Osteocyte (in vitro differentiated cells): Measurements from ENCODE around the gene RAB25. TPM values are rescaled to one million over a fixed set of nuclear protein-coding genes. Genes with fewer than 3 reads are reported as not detected.

ENCODE experiments used
- DNase-seq: peaks from one replicate; pipeline ENCODE4 v3.0.0; 2021; ENCODE audit warnings: mixed read lengths; ENCODE audit not compliant: unreplicated experiment; ENCODE audit errors: extremely low spot score
- H3K27ac Mint-ChIP-seq: one replicate; pipeline ENCODE4 v1.8.0; 2021; ENCODE audit warnings: mild to moderate bottlenecking, mixed read lengths; ENCODE audit not compliant: unreplicated experiment
- H3K27me3 Mint-ChIP-seq: one replicate; pipeline ENCODE4 v1.8.0; 2021; ENCODE audit warnings: mixed read lengths; ENCODE audit not compliant: unreplicated experiment
- H3K36me3 Mint-ChIP-seq: one replicate; pipeline ENCODE4 v1.8.0; 2021; ENCODE audit warnings: mixed read lengths; ENCODE audit not compliant: unreplicated experiment
- H3K4me1 Mint-ChIP-seq: one replicate; pipeline ENCODE4 v1.8.0; 2021; ENCODE audit warnings: mixed read lengths; ENCODE audit not compliant: unreplicated experiment
- H3K4me3 Mint-ChIP-seq: one replicate; pipeline ENCODE4 v1.8.0; 2021; ENCODE audit warnings: mild to moderate bottlenecking, moderate library complexity, mixed read lengths; ENCODE audit not compliant: unreplicated experiment
- H3K9me3 Mint-ChIP-seq: one replicate; pipeline ENCODE4 v1.8.0; 2021; ENCODE audit warnings: mixed read lengths; ENCODE audit not compliant: unreplicated experiment
- total RNA-seq: library from RNA; stranded (reverse); gene quantifications from 2 replicates; pipeline ENCODE4 v1.2.1, GENCODE V29; 2021
- TF ChIP-seq, protein P1 (sequence below): fragments of 200-600 bp; sonication (generic); IDR thresholded peaks from 2 replicates; pipeline ENCODE4 v1.5.0; 2021; ENCODE audit warnings: antibody characterized with exemption, mild to moderate bottlenecking, moderate library complexity

Gene RAB25
- total RNA-seq, 1 donor from 2014 or later = not detected

- DNase-seq = no peak
- no peak overlapping the region for H3K4me3 Mint-ChIP-seq
Measured at GRCh38 chr1:156086256-156086662, 25.3 kb downstream of the RAB25 start.

GRCh38 chr1:156089704-156090103, 28.7 kb downstream of the RAB25 start:
- H3K36me3 Mint-ChIP-seq = peaks cover 2% of the 10 kb centered on the region
- no peaks in the 10 kb centered on the region for H3K27me3 Mint-ChIP-seq
- DNase-seq = no peak
- H3K4me3 Mint-ChIP-seq = no peak overlapping the region
- no peaks in the 10 kb centered on the region for H3K9me3 Mint-ChIP-seq
- TF ChIP-seq, protein P1, sequence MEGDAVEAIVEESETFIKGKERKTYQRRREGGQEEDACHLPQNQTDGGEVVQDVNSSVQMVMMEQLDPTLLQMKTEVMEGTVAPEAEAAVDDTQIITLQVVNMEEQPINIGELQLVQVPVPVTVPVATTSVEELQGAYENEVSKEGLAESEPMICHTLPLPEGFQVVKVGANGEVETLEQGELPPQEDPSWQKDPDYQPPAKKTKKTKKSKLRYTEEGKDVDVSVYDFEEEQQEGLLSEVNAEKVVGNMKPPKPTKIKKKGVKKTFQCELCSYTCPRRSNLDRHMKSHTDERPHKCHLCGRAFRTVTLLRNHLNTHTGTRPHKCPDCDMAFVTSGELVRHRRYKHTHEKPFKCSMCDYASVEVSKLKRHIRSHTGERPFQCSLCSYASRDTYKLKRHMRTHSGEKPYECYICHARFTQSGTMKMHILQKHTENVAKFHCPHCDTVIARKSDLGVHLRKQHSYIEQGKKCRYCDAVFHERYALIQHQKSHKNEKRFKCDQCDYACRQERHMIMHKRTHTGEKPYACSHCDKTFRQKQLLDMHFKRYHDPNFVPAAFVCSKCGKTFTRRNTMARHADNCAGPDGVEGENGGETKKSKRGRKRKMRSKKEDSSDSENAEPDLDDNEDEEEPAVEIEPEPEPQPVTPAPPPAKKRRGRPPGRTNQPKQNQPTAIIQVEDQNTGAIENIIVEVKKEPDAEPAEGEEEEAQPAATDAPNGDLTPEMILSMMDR = no peak
- H3K4me1 Mint-ChIP-seq = peaks cover 31% of the 10 kb centered on the region
- H3K27ac Mint-ChIP-seq = no peak overlapping the region

More at GRCh38 chr1:156086256-156086662, 25.3 kb downstream of the RAB25 start:
- Mint-ChIP-seq H3K36me3 (no peaks in the 10 kb centered on the region), H3K27me3 (no peaks in the 10 kb centered on the region), H3K27ac (peak overlapping the region; percentile 38), H3K9me3 (no peaks in the 10 kb centered on the region), H3K4me1 (peaks cover 47% of the 10 kb centered on the region)
- TF ChIP-seq, protein P1 = no peak

DNA sequence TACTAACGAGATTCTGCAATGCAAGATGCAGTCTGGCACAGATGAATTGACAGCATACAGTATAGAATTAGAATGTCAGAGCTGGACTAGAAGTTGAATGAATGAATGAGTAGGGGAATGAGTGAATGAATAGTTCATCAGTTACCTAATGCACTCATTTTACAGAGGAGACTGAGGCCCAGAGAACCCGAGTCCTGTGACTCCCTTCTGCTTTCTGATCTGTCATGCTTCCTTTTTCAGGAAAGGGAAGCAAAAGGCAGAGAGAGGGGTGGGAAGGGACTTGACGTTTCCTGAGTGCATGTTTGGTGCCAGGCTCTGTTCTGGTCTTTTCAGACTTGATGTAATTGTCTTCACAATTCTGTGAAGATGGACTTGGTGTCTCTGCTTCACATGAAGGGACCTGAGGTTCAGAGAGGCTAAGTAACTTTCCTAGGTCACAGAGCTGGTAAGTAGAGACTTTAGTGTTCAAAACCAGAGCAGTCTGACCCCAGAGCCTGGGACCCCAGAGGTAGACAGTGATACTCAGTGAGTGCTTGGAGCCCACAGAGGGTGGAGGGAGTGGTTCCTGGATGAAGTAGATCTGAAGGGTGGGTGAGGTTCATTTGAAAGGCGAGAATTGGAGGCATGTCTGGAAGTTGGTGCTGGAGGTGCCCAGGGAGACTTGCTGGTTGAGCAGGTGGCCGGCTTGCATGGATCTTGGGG, 29.3 kb downstream of the RAB25 start:
- Mint-ChIP-seq H3K9me3 (no peaks in the 10 kb centered on the region), H3K27me3 (no peaks in the 10 kb centered on the region), H3K36me3 (peaks cover 2% of the 10 kb centered on the region), H3K4me3 (no peak overlapping the region), H3K4me1 (peaks cover 25% of the 10 kb centered on the region), H3K27ac (peak overlapping the region; percentile 31)
- TF ChIP-seq, protein P1 = no peak
- DNase-seq = no peak

DNA sequence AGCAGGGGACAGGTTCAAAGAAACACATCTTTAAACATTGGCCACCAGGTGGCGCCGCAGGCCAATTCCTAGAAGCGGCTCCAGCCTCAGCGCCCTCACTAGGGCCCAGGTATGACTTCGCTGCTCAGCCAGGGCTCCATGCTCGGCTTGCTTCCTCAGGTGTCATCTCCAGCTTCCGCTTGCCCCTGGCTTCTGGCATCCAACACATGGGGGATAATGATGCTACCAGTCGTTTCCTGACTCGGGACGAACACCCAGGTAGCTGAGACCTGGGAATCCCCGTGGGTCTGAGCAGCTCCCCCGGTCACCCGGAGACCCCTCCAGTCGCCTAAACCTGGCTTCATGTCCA, 29.9 kb downstream of the RAB25 start:
- Mint-ChIP-seq H3K36me3 (peaks cover 2% of the 10 kb centered on the region), H3K9me3 (no peaks in the 10 kb centered on the region), H3K27ac (peak overlapping the region; percentile 31), H3K27me3 (no peaks in the 10 kb centered on the region), H3K4me1 (peaks cover 26% of the 10 kb centered on the region), H3K4me3 (no peak overlapping the region)
- TF ChIP-seq, protein P1 = peak; percentile 86
- peak; percentile 93 for DNase-seq

DNA sequence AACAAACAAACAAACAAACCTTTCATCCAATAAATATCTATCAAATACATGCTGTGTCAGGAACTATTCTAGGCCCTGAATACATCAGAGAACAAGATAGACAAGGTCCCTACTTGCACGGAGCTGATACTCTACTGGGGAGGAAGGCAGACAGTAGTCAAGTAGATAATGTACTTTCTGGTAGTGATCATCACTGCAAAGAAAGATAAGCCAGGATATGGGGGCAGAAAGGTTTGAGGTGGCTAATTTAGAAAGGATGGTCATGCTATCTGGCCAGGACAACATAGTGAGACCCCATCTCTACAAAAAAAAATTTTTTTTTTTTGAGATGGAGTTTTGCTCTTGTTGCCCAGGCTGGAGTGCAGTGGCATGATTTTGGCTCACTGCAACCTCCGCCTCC, 30.6 kb downstream of the RAB25 start:
- Mint-ChIP-seq H3K27ac (no peak overlapping the region), H3K9me3 (no peaks in the 10 kb centered on the region), H3K27me3 (no peaks in the 10 kb centered on the region), H3K4me1 (peaks cover 26% of the 10 kb centered on the region), H3K4me3 (no peak overlapping the region), H3K36me3 (peaks cover 2% of the 10 kb centered on the region)
- TF ChIP-seq, protein P1 = no peak
- no peak for DNase-seq
